ENCODE data around the gene RGS9. TPM values are rescaled to one million over a fixed set of nuclear protein-coding genes. Genes with fewer than 3 reads are reported as not detected.
A peak's percentile ranks its signal among the peaks of the same experiment; 100 is the strongest.

RGS9 gene
- polyA plus RNA-seq, 1 donor from 2014 or later: 0.61 TPM

GRCh38 chr17:65123757-65124675 is 13.2 kb upstream of the RGS9 start:
- Mint-ChIP-seq H3K36me3 (peaks cover 3% of the 10 kb centered on the region), H3K4me1 (peaks cover 5 to 14% (median 9%) of the 10 kb centered on the region in 3 donors), H3K4me3 (peak overlapping the region; percentile 82 to 96 (median 90)), H3K27me3 (peaks cover 3% of the 10 kb centered on the region), H3K9me3 (peaks cover 0 to 2% (median 0%) of the 10 kb centered on the region in 3 donors), H3K27ac (peak overlapping the region; percentile 19 to 98 (median 92))

DNA sequence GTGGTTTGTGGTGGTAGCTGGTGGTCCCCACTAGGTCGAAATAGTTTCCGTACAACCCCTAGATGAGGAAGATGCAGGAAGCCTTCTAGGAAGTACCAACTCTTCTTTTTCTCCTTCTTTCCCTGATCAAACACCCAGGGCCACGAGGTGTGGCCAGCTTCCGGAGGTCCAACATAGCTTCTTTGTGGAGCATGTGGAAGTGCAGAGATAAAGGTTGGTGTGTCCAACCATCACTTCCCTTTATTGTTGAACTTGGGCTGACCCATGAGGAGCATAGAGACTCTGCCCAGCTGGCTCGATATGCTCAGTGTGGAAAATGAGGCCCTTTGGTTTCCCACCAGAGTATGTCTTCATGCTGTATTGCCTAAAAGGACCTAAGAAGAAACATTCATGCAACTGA is 6.3 kb upstream of the RGS9 start:
- no peaks in the 10 kb centered on the region for H3K36me3 Mint-ChIP-seq
- H3K27me3 Mint-ChIP-seq: no peaks in the 10 kb centered on the region
- H3K27ac Mint-ChIP-seq: peak overlapping the region in 1 of 3 donors; percentile 15
- no peaks in the 10 kb centered on the region for H3K9me3 Mint-ChIP-seq
- H3K4me3 Mint-ChIP-seq: no peak overlapping the region
- no peaks in the 10 kb centered on the region for H3K4me1 Mint-ChIP-seq

- Mint-ChIP-seq H3K9me3 (no peaks in the 10 kb centered on the region), H3K36me3 (no peaks in the 10 kb centered on the region), H3K4me3 (no peak overlapping the region), H3K27me3 (no peaks in the 10 kb centered on the region), H3K27ac (peak overlapping the region in 1 of 3 donors; percentile 15), H3K4me1 (no peaks in the 10 kb centered on the region)
Observed at GRCh38 chr17:65131240-65131639, 5.9 kb upstream of the RGS9 start.

DNA sequence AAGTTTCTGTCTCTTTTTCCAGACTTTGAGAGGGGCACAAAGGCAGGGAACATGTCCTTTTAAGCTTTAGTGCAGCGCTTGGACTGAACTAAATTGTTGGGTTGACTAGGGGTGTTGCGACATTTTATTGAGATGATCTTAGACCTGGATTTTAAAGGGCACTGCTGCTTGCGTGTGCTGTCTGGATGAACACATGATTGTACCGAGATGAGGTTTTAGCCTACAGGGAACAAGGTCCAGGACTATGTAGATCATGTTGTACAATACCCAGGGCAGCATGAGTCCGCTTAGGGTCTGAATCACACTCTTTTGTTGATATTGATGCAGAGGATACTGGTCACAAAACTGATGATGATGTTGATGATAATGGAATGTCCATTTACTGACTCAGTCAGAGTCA is 5.2 kb upstream of the RGS9 start:
- Mint-ChIP-seq H3K9me3 (no peaks in the 10 kb centered on the region), H3K4me1 (peaks cover 0 to 3% (median 1%) of the 10 kb centered on the region in 3 donors), H3K27ac (no peak overlapping the region), H3K4me3 (no peak overlapping the region), H3K27me3 (no peaks in the 10 kb centered on the region), H3K36me3 (no peaks in the 10 kb centered on the region)

- H3K4me3 Mint-ChIP-seq: no peak overlapping the region
- H3K4me1 Mint-ChIP-seq: peaks cover 0 to 8% (median 3%) of the 10 kb centered on the region in 3 donors
- peaks cover 5% of the 10 kb centered on the region for H3K27me3 Mint-ChIP-seq
- no peaks in the 10 kb centered on the region for H3K36me3 Mint-ChIP-seq
- H3K27ac Mint-ChIP-seq: no peak overlapping the region
- H3K9me3 Mint-ChIP-seq: no peaks in the 10 kb centered on the region
Observed at GRCh38 chr17:65134035-65134434, 3.1 kb upstream of the RGS9 start.

DNA sequence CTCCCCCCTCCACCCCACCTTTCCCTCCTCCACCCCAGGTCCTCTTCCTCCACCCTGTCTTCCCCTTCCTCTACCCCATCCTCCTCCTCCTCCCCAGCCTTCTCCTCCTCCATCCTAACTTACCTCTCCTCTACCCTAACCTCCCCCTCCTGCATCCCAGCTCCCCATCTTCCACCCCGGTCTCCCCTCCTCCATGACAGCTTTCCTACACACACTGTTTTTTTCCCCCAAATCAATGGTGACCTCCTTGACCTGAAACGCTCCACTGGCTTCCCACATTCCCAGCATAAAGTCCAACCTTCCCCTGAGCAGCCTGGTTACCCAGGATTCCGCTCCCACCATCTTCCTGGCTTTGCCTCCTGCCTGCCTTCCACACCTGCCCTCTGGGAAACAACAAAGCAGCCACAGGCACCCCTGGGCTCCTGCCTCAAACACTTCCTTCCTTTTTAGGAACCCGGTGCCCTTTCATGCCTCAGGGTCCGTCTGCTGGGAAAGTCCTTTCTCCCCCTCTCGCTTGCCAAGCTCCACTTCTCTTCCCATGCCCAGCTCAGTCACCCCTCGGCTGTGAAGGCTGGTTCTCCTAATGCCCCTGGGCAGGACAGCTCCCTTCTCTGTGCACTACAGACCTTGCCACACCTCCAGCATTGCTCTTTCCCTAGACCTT is 2.1 kb downstream of the RGS9 start:
- Mint-ChIP-seq H3K4me3 (peak overlapping the region in 1 of 4 donors; percentile 2), H3K4me1 (peaks cover 0 to 8% (median 6%) of the 10 kb centered on the region in 3 donors), H3K27me3 (peaks cover 14% of the 10 kb centered on the region), H3K36me3 (peaks cover 5% of the 10 kb centered on the region), H3K27ac (no peak overlapping the region), H3K9me3 (no peaks in the 10 kb centered on the region)

DNA sequence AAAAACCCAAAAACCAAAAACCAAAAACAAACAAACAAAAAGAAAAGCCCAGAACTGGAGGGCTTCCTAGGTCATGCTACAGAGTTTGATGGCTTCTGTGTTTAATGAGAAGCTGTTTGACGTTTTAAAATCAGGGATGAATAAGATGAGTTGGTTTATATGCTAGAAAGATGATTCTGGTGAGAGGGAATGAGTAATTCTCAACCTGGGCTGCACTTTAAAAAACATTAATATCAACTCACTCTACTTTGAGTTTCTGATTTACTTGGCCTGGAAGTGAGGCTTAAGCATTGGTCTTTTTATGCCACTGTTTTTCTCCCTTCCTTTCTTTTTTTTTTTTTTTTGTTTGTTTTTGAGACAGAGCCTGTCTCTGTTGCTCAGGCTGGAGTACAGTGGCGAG is 5.1 kb downstream of the RGS9 start:
- Mint-ChIP-seq H3K4me3 (no peak overlapping the region), H3K36me3 (peaks cover 5% of the 10 kb centered on the region), H3K27ac (no peak overlapping the region)

GRCh38 chr17:65143889-65144604 is 6.9 kb downstream of the RGS9 start:
- Mint-ChIP-seq H3K36me3 (peaks cover 5% of the 10 kb centered on the region), H3K27me3 (peaks cover 14% of the 10 kb centered on the region), H3K27ac (no peak overlapping the region), H3K4me3 (no peak overlapping the region), H3K4me1 (peaks cover 0 to 3% (median 0%) of the 10 kb centered on the region in 3 donors), H3K9me3 (no peaks in the 10 kb centered on the region)

More for the DNA sequence above, 5.1 kb downstream of the RGS9 start:
- H3K9me3 Mint-ChIP-seq: no peaks in the 10 kb centered on the region
- H3K27me3 Mint-ChIP-seq: peaks cover 18% of the 10 kb centered on the region
- peaks cover 0 to 5% (median 4%) of the 10 kb centered on the region in 3 donors for H3K4me1 Mint-ChIP-seq

DNA sequence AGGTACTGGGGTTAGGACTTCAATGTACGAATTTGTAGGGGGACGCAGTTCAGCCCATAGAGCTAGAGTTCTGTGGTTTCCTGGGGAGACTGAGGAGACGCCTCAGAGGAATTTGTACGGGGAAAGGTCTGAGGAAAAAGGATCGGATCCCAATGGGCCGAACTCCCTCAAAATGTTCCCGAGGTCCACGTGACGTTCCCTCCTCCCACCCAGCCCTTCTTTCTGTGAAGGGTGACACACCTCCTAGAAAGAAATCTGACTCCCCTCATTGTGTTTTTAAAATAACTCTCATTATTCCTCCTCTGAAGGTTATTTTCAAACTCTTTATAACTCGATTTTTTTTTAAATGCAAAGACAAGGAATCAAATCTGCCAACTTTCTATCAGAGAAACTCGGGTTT is 8.6 kb downstream of the RGS9 start:
- Mint-ChIP-seq H3K36me3 (peaks cover 2% of the 10 kb centered on the region), H3K27ac (no peak overlapping the region), H3K9me3 (no peaks in the 10 kb centered on the region), H3K27me3 (peaks cover 7% of the 10 kb centered on the region), H3K4me1 (peaks cover 0 to 4% (median 0%) of the 10 kb centered on the region in 3 donors), H3K4me3 (no peak overlapping the region)

GRCh38 chr17:65147955-65148354 is 10.8 kb downstream of the RGS9 start:
- peaks cover 0 to 4% (median 0%) of the 10 kb centered on the region in 3 donors for H3K4me1 Mint-ChIP-seq
- H3K27ac Mint-ChIP-seq: no peak overlapping the region
- no peaks in the 10 kb centered on the region for H3K9me3 Mint-ChIP-seq
- H3K36me3 Mint-ChIP-seq: no peaks in the 10 kb centered on the region
- peaks cover 8% of the 10 kb centered on the region for H3K27me3 Mint-ChIP-seq
- no peak overlapping the region for H3K4me3 Mint-ChIP-seq

DNA sequence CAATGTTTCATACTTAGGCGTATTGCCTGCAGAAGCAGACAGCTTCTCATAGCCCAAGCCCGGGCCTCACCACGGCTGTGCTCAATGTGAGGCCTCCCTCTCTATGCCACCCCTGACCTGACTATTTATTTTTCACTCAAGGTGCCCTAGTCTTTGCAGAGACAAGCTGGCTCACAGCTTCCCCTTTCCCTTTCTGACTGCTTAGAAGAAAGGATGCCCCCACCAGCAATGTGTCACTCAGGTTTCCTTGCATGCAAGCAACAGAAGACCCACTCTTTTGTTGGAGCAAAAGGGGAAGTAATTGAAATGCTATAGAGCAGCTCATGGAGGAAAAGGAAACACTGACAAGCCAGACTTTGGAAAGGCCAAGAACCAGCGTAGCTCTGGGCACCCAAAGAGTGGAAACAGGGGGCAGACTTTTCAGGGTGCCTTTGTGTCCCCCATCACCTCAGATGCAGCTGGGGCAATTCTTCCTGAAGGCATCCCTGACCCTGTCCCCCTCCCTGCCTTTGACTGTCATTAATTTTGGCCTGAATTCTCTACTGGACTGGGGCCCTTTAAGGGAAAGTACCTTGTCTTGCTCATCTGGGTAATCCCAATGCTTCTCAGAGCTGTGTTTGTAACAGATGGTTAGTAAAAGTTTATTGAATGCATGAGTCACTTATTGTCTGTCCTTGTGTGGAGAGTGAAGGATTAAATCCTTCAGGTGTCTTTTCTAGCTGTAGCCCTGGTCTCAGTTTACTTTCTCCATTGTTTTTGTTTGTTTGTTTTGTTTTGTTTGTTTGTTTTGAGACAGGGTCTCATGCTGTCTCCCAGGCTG is 17.8 kb downstream of the RGS9 start:
- Mint-ChIP-seq H3K4me3 (peak overlapping the region in 1 of 4 donors; percentile 80), H3K27me3 (peaks cover 4% of the 10 kb centered on the region), H3K4me1 (peaks cover 10 to 14% (median 12%) of the 10 kb centered on the region in 3 donors), H3K36me3 (no peaks in the 10 kb centered on the region), H3K9me3 (no peaks in the 10 kb centered on the region), H3K27ac (peak overlapping the region in 2 of 3 donors; percentile 22 to 82)

GRCh38 chr17:65155622-65156021 is 18.5 kb downstream of the RGS9 start:
- Mint-ChIP-seq H3K4me3 (peak overlapping the region in 2 of 4 donors; percentile 23 to 80), H3K36me3 (no peaks in the 10 kb centered on the region), H3K27ac (peak overlapping the region in 1 of 3 donors; percentile 82), H3K27me3 (peaks cover 4% of the 10 kb centered on the region), H3K9me3 (no peaks in the 10 kb centered on the region), H3K4me1 (peaks cover 10 to 14% (median 12%) of the 10 kb centered on the region in 3 donors)

DNA sequence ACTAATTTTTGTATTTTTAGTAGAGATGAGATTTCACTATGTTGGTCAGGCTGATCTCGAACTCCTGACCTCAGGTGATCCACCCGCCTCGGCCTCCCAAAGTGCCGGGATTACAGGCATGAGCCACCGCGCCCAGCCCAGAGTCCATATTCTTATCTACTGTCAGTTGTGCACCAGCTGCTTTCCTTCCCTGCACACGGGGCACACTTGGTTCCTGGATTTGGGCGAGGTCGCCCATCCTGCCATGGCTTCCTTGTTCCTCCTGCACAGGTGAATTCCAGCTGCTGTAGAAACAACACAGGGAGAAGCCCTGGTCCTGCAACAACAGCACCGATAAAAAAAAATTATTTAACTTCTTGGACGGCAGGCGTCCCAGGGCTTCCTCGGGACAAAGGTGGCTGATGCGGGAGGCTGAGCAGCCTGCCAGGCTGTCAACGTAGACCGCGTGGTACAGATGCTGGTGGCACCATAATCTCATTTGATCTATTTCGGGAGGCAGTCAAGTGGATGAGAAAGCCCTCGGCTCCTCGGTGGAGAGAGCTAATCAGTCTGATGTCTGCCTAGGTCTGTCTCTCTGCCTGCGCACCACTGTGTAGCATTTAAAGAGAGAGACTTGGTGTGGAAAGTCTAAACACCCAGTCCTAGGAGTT is 19.1 kb downstream of the RGS9 start:
- no peaks in the 10 kb centered on the region for H3K9me3 Mint-ChIP-seq
- no peaks in the 10 kb centered on the region for H3K36me3 Mint-ChIP-seq
- no peak overlapping the region for H3K27ac Mint-ChIP-seq
- no peak overlapping the region for H3K4me3 Mint-ChIP-seq
- H3K4me1 Mint-ChIP-seq: peaks cover 10 to 14% (median 12%) of the 10 kb centered on the region in 3 donors
- H3K27me3 Mint-ChIP-seq: peaks cover 4% of the 10 kb centered on the region
